Sigmoid colon (tissue), 4 donors: ENCODE measurements around the gene MED16.
A peak's percentile ranks its signal among the peaks of the same experiment; 100 is the strongest.

ENCODE experiments used
- EP300 ChIP-seq, 4 donors: sonication (generic); formaldehyde crosslinking; IDR thresholded peaks; one replicate each; pipeline ENCODE4 v1.6.1; 2017; ENCODE audit warnings: antibody characterized with exemption in 4 of 4
- POLR2AphosphoS5 ChIP-seq, 4 donors: sonication (generic); formaldehyde crosslinking; IDR thresholded peaks; one replicate each; pipeline ENCODE4 v1.6.1; 2017; ENCODE audit warnings: antibody characterized with exemption in 4 of 4
- TF ChIP-seq, protein P1 (sequence below), 4 experiments: fragments of 450-650 bp in 3 of 4; fragments of 200-600 bp in 1 of 4; IDR thresholded peaks; one replicate each; pipeline ENCODE4 v1.5.1; 2016 to 2019; ENCODE audit warnings: antibody characterized with exemption in 4 of 4, mild to moderate bottlenecking in 3 of 4, moderate library complexity in 2 of 4

DNA sequence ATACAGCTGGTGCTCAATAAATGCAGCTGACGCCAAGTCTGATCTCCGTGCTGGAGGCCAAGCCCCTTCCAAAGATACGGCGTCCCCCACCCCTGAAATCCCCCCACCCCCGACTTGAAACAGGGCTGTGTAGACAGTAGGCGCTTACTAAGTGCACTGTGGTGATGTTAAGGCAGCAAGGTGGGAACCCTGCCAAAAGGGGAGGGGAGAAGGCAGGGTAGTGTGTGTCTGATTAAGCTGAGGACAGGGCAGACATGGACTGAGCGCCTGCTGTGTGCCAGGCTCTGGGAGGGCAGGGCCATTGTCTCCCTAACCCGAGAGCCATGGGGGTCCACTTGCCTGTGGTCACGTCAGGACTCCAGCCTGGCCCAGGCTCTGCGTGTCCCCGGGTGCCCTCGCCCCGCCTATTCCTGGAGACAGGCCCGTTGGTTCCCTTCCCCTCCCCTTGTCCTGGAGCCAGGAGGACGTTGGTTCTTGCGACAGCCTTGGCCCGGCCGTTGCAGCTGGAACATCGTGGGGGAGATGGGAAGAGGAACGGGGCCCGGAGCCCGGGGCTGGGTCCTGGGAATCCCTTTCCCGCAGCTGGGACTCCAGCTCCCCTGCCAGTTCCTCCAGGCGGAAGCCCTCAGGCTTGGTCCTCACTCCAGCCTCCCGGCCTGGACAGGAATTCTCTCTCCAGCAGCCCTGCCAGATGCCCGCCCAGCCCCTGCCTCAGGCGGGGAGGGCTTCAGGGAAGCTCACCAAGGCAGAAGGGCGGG is 42.6 kb downstream of the MED16 start:
- TF ChIP-seq, protein P1, sequence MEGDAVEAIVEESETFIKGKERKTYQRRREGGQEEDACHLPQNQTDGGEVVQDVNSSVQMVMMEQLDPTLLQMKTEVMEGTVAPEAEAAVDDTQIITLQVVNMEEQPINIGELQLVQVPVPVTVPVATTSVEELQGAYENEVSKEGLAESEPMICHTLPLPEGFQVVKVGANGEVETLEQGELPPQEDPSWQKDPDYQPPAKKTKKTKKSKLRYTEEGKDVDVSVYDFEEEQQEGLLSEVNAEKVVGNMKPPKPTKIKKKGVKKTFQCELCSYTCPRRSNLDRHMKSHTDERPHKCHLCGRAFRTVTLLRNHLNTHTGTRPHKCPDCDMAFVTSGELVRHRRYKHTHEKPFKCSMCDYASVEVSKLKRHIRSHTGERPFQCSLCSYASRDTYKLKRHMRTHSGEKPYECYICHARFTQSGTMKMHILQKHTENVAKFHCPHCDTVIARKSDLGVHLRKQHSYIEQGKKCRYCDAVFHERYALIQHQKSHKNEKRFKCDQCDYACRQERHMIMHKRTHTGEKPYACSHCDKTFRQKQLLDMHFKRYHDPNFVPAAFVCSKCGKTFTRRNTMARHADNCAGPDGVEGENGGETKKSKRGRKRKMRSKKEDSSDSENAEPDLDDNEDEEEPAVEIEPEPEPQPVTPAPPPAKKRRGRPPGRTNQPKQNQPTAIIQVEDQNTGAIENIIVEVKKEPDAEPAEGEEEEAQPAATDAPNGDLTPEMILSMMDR (IDR thresholded peaks at IDR 0.05): no peak
- TF ChIP-seq POLR2AphosphoS5 (IDR thresholded peaks at IDR 0.05): peak; percentile 75 to 89 (median 86)
- peak in 3 of 4 donors; percentile 62 to 80 (median 69) for TF ChIP-seq EP300 (IDR thresholded peaks at IDR 0.05)
